ENCODE data around the gene RNF17. TPM values are rescaled to one million over a fixed set of nuclear protein-coding genes. Genes with fewer than 3 reads are reported as not detected.

Gene RNF17
- total RNA-seq, 1 donor from 2014 or later = not detected

- Mint-ChIP-seq H3K27ac (ENCODE audit: unreplicated experiment) (no peak overlapping the region), H3K4me1 (ENCODE audit: unreplicated experiment) (no peaks in the 10 kb centered on the region), H3K9me3 (ENCODE audit: unreplicated experiment) (no peaks in the 10 kb centered on the region), H3K4me3 (ENCODE audit: unreplicated experiment) (no peak overlapping the region), H3K27me3 (ENCODE audit: unreplicated experiment) (peaks cover 23% of the 10 kb centered on the region), H3K36me3 (ENCODE audit: unreplicated experiment) (no peaks in the 10 kb centered on the region)
- TF ChIP-seq CTCF (IDR thresholded peaks at IDR 0.05) = no peak
- no peak for DNase-seq (ENCODE audit: extremely low spot score, unreplicated experiment)
These were observed 4.8 kb upstream of the RNF17 start for GRCh38 chr13:24759197-24759596.

- no peak for DNase-seq (ENCODE audit: extremely low spot score, unreplicated experiment)
- no peaks in the 10 kb centered on the region for H3K4me1 Mint-ChIP-seq (ENCODE audit: unreplicated experiment)
- H3K9me3 Mint-ChIP-seq (ENCODE audit: unreplicated experiment) = no peaks in the 10 kb centered on the region
These were observed 284 bp downstream of the RNF17 start for GRCh38 chr13:24764276-24764630.

GRCh38 chr13:24777171-24777570 lies 13.2 kb downstream of the RNF17 start:
- DNase-seq (ENCODE audit: extremely low spot score, unreplicated experiment) = no peak
- H3K9me3 Mint-ChIP-seq (ENCODE audit: unreplicated experiment) = no peaks in the 10 kb centered on the region
- TF ChIP-seq CTCF (IDR thresholded peaks at IDR 0.05) = no peak
- no peaks in the 10 kb centered on the region for H3K4me1 Mint-ChIP-seq (ENCODE audit: unreplicated experiment)
- no peaks in the 10 kb centered on the region for H3K36me3 Mint-ChIP-seq (ENCODE audit: unreplicated experiment)
- H3K27ac Mint-ChIP-seq (ENCODE audit: unreplicated experiment) = no peak overlapping the region
- peaks cover 7% of the 10 kb centered on the region for H3K27me3 Mint-ChIP-seq (ENCODE audit: unreplicated experiment)
- no peak overlapping the region for H3K4me3 Mint-ChIP-seq (ENCODE audit: unreplicated experiment)

More at GRCh38 chr13:24764276-24764630, 284 bp downstream of the RNF17 start:
- Mint-ChIP-seq H3K36me3 (ENCODE audit: unreplicated experiment) (no peaks in the 10 kb centered on the region), H3K27me3 (ENCODE audit: unreplicated experiment) (peaks cover 8% of the 10 kb centered on the region), H3K27ac (ENCODE audit: unreplicated experiment) (no peak overlapping the region), H3K4me3 (ENCODE audit: unreplicated experiment) (no peak overlapping the region)
- no peak for TF ChIP-seq CTCF (IDR thresholded peaks at IDR 0.05)

- Mint-ChIP-seq H3K27me3 (ENCODE audit: unreplicated experiment) (peaks cover 16% of the 10 kb centered on the region), H3K4me1 (ENCODE audit: unreplicated experiment) (no peaks in the 10 kb centered on the region), H3K36me3 (ENCODE audit: unreplicated experiment) (no peaks in the 10 kb centered on the region), H3K4me3 (ENCODE audit: unreplicated experiment) (no peak overlapping the region), H3K9me3 (ENCODE audit: unreplicated experiment) (peaks cover 9% of the 10 kb centered on the region), H3K27ac (ENCODE audit: unreplicated experiment) (no peak overlapping the region)
- TF ChIP-seq CTCF (IDR thresholded peaks at IDR 0.05) = no peak
- DNase-seq (ENCODE audit: extremely low spot score, unreplicated experiment) = no peak
These were observed 20.4 kb downstream of the RNF17 start for GRCh38 chr13:24784319-24784718.

- Mint-ChIP-seq H3K27me3 (ENCODE audit: unreplicated experiment) (peaks cover 26% of the 10 kb centered on the region), H3K36me3 (ENCODE audit: unreplicated experiment) (no peaks in the 10 kb centered on the region), H3K4me1 (ENCODE audit: unreplicated experiment) (no peaks in the 10 kb centered on the region), H3K27ac (ENCODE audit: unreplicated experiment) (no peak overlapping the region), H3K4me3 (ENCODE audit: unreplicated experiment) (no peak overlapping the region), H3K9me3 (ENCODE audit: unreplicated experiment) (peaks cover 2% of the 10 kb centered on the region)
- TF ChIP-seq CTCF (IDR thresholded peaks at IDR 0.05) = no peak
- no peak for DNase-seq (ENCODE audit: extremely low spot score, unreplicated experiment)
These were observed 24.6 kb downstream of the RNF17 start for GRCh38 chr13:24788538-24788937.
